Coronary artery (tissue), 2 donors: Measurements from ENCODE around the gene ASPHD2.
"Not testable (repeated sequence)": the region's sequence is repeated elsewhere in the genome, so short reads cannot be mapped to it uniquely, and the experiment has no call there.

Experiments used
- DNase-seq: peaks from one replicate; pipeline ENCODE4 v3.0.0-alpha.2; 2017; ENCODE audit warnings: low spot score
- H3K27ac ChIP-seq, 2 donors: fragments of 200-600 bp; sonication (generic); one replicate each; pipeline ENCODE4 v1.5.1; 2016 to 2019
- H3K4me3 ChIP-seq: fragments of 200-600 bp; sonication (generic); 2 replicates; pipeline ENCODE4 v1.5.1; 2016; ENCODE audit warnings: mild to moderate bottlenecking, moderate library complexity
- CTCF ChIP-seq: fragments of 200-600 bp; sonication (generic); IDR thresholded peaks from one replicate; pipeline ENCODE4 v1.5.1; 2019; ENCODE audit warnings: antibody characterized with exemption

The ASPHD2 gene

GRCh38 chr22:26437694-26438392 lies 8.8 kb downstream of the ASPHD2 start:
- Histone ChIP-seq H3K27ac (no peak overlapping the region), H3K4me3 (no peak overlapping the region)
- TF ChIP-seq CTCF = no peak
- DNase-seq = no peak

DNA sequence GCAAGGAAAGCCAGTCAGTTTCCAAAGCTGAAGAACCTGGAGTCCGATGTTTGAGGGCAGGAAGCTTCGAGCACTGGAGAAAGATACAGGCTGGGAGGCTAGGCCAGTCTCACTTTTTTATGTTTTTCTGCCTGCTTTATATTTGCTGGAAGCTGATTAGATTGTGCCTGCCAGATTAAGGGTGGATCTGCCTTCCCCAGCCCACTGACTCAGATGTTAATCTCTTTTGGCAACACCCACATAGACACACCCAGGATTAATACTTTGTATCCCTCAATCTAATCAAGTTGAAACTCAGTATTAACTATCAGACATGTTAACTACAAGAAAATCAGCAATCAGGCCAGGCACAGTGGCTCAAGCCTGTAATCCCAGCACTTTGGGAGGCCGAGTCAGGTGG lies 9.7 kb downstream of the ASPHD2 start:
- H3K4me3 ChIP-seq, H3K27ac ChIP-seq, DNase-seq: not testable (repeated sequence)

DNA sequence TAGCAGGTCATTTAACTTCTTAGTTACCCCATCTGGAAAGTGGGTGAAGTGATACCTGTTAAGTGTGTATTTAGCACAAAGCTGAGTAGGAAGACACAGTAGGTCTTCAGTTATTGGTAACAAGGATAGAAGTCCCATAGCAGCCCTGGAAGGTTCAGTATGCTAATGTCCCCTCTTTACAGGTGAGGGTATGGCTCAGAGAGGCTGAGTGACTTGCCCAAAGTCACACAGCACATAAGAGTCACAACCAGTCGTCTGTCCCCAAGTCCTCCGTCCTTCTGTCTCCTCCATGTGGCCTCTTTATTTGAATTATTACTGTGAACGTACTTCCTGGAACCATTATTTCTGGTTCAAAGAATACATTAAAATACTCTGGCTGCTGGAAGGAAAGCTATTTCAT lies 10.5 kb downstream of the ASPHD2 start:
- Histone ChIP-seq H3K27ac (no peak overlapping the region), H3K4me3 (no peak overlapping the region)
- no peak for DNase-seq
- no peak for TF ChIP-seq CTCF

GRCh38 chr22:26442086-26442756 lies 13.2 kb downstream of the ASPHD2 start:
- no peak for DNase-seq
- no peak for TF ChIP-seq CTCF
- no peak overlapping the region for H3K4me3 ChIP-seq
- no peak overlapping the region for H3K27ac ChIP-seq

DNA sequence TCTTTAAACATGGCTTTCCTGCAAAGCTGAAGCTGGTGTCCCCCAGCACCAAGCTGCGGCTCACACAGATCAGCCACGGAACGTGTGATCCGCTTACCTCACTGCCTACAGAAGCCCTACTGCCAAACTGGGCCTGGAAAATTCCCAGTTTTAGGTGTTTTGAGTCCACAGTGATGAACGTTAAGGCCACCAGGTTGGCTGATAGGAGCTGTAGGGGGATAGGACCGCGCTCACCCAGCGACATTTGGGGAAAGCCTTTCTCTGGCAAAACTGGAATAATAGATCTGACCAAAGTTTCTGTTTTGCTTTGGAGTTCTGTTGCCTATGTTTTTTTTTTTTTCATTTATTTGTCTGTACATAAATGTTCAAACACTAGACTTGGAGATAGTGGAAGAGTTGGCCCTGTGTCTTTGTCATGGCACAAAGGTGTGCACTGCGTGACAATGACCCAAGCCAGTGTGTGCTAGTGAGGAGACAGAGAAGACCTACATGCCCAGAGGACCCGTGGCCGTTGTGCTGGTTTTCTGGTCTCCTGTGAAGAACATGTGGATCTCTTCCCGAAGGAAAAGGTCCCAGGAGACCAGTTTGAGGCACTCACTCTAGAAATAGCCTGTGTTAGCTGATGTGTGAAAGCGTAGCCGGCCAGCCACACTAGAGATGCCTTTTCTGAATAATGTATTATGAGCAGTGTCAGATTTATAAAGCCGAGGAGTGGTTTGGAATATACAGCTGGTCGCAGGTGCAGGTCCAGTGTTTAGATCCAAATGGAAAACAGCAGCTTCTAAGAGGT lies 15.0 kb downstream of the ASPHD2 start:
- DNase-seq = no peak
- H3K27ac ChIP-seq = no peak overlapping the region
- H3K4me3 ChIP-seq = no peak overlapping the region
- no peak for TF ChIP-seq CTCF

DNA sequence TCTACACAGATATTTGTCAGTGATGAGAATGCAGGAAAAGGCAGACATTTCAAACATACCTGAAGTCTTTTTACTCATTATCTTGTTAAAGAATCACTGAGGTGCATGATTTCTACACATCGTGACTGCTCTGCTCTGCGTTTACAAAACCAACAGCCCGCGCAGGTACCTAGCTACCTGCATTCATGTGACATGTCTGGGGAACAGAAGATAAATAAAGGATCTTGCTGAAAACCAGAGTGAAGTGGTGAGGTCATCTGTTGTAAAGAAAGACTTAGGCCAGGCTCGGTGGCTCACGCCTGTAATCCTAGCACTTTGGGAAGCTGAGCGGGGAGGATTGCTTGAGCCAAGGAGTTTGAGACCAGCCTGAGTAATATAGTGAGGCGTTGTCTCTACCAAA lies 15.7 kb downstream of the ASPHD2 start:
- DNase-seq = no peak
- H3K4me3 ChIP-seq = no peak overlapping the region
- no peak overlapping the region for H3K27ac ChIP-seq
- no peak for TF ChIP-seq CTCF

DNA sequence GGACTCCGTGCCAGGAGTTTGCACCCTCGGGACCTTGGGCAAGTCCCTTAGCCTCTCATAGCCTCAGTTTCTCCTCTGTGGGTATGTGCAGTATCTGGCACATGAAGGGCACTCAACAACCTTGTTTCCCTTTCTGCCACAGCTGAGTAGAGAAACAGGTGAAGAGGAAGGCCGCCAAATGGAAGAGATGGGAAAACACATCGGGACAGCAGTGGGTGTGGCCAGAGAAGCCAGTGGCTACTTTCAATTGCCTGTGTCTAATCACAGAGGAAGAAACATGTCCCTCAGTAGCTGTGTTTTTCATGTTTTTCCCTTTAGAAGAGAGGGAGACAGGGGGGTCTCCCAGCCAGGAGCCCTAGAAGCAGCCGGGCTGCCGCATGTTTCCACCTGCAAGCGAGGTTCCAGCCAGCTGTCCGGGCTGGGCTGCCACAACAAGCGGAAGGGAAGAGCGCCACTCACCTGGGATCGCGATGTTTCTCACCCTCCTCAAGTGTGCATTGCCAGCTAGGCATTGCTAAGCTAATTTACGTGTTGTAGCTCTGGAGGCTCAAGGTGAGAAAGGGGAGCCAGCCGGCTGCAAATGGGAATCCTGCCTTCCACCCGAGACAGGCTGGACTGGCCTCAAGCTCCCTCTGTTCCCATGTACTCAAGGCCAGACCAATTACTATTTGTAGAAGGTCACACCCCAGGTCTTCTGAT lies 16.7 kb downstream of the ASPHD2 start:
- Histone ChIP-seq H3K4me3 (no peak overlapping the region), H3K27ac (no peak overlapping the region)
- no peak for TF ChIP-seq CTCF
- DNase-seq = no peak
